Hepatocyte (in vitro differentiated cells): ENCODE data around the gene HPGD. TPM values are rescaled to one million over a fixed set of nuclear protein-coding genes. Genes with fewer than 3 reads are reported as not detected.

Experiments
- DNase-seq: peaks from one replicate; pipeline ENCODE4 v3.0.0-alpha.2; 2016; ENCODE audit warnings: low spot score
- H2AFZ ChIP-seq: fragments of 200-600 bp; sonication (generic); 2 replicates; pipeline ENCODE4 v1.6.0; 2016; ENCODE audit warnings: antibody characterized with exemption, mild to moderate bottlenecking
- H3K27ac ChIP-seq: fragments of 200-600 bp; sonication (generic); 2 replicates; pipeline ENCODE4 v1.5.1; 2016; ENCODE audit warnings: mild to moderate bottlenecking
- H3K27me3 ChIP-seq: fragments of 200-600 bp; sonication (generic); 2 replicates; pipeline ENCODE4 v1.6.1; 2016
- H3K36me3 ChIP-seq: fragments of 200-600 bp; sonication (generic); replicated peaks from 2 replicates; pipeline ENCODE4 v1.5.1; 2016; ENCODE audit warnings: low read depth; ENCODE audit not compliant: insufficient read depth
- H3K4me1 ChIP-seq: fragments of 200-600 bp; sonication (generic); 2 replicates; pipeline ENCODE4 v1.5.1; 2016; ENCODE audit warnings: mild to moderate bottlenecking, moderate library complexity; ENCODE audit not compliant: insufficient read depth
- H3K4me2 ChIP-seq: fragments of 200-600 bp; sonication (generic); 2 replicates; pipeline ENCODE4 v1.6.0; 2016
- H3K4me3 ChIP-seq: fragments of 200-600 bp; sonication (generic); 2 replicates; pipeline ENCODE4 v1.5.1; 2016; ENCODE audit warnings: mild to moderate bottlenecking
- H3K79me2 ChIP-seq: fragments of 200-600 bp; sonication (generic); 2 replicates; pipeline ENCODE4 v1.6.0; 2017; ENCODE audit warnings: mild to moderate bottlenecking
- H3K9me2 ChIP-seq: fragments of 200-600 bp; sonication (generic); replicated peaks from 2 replicates; pipeline ENCODE4 v1.6.0; 2017; ENCODE audit warnings: mild to moderate bottlenecking; ENCODE audit not compliant: insufficient read depth
- H3K9me3 ChIP-seq: fragments of 200-600 bp; sonication (generic); 2 replicates; pipeline ENCODE4 v1.5.1; 2016; ENCODE audit warnings: low read depth, mild to moderate bottlenecking
- H4K20me1 ChIP-seq: fragments of 200-600 bp; sonication (generic); 2 replicates; pipeline ENCODE4 v1.6.0; 2016; ENCODE audit warnings: mild to moderate bottlenecking; ENCODE audit not compliant: insufficient read depth, poor library complexity, severe bottlenecking
- CTCF ChIP-seq: fragments of 200-600 bp; sonication (generic); IDR thresholded peaks from 2 replicates; pipeline ENCODE4 v1.5.1; 2016; ENCODE audit warnings: antibody characterized with exemption, mild to moderate bottlenecking; ENCODE audit not compliant: poor library complexity
- EZH2 ChIP-seq: fragments of 200-600 bp; sonication (generic); IDR thresholded peaks from 2 replicates; pipeline ENCODE4 v1.6.1; 2016; ENCODE audit warnings: antibody characterized with exemption, mild to moderate bottlenecking, borderline replicate concordance
- EZH2phosphoT487 ChIP-seq: fragments of 200-600 bp; sonication (generic); IDR thresholded peaks from one replicate; pipeline ENCODE4 v1.6.1; 2018; ENCODE audit warnings: antibody characterized with exemption, mild to moderate bottlenecking, low read depth, moderate library complexity; ENCODE audit not compliant: unreplicated experiment, severe bottlenecking
- WGBS: methylation state at CpG from one replicate; pipeline ENCODE4 v1.1.6; 2016; ENCODE audit warnings: low lambda C conversion rate; ENCODE audit errors: missing lambda C conversion rate; 5-methylcytosine and 5-hydroxymethylcytosine counted together
- polyA plus RNA-seq: library from polyadenylated mRNA; unstranded; fragments of >200 nt; fragmentation: Nextera tagmentation; extraction: Ambion mirVana; gene quantifications from 2 replicates; pipeline ENCODE4 v1.2.1, GENCODE V29; 2016
- total RNA-seq: library from RNA; depleted of rRNA; stranded (reverse); fragments of >200 nt; gene quantifications from 2 replicates; pipeline ENCODE4 v1.2.3, GENCODE V29; 2014

Gene HPGD
- total and polyA plus RNA-seq, 2 experiments from 2014 or later = 76.9 to 129 TPM

- Histone ChIP-seq H3K4me2 (no peak overlapping the region), H4K20me1 (no peaks in the 10 kb centered on the region), H2AFZ (no peak overlapping the region), H3K79me2 (no peaks in the 10 kb centered on the region), H3K36me3 (no peaks in the 10 kb centered on the region), H3K27ac (no peak overlapping the region), H3K9me2 (no peaks in the 10 kb centered on the region), H3K4me3 (no peak overlapping the region), H3K4me1 (peaks cover 32% of the 10 kb centered on the region), H3K27me3 (no peaks in the 10 kb centered on the region), H3K9me3 (no peaks in the 10 kb centered on the region)
- 58% methylated on average over 6 of the region's 6 CpGs for WGBS
- DNase-seq = no peak
- TF ChIP-seq CTCF = no peak
- TF ChIP-seq EZH2 = no peak
- no peak for TF ChIP-seq EZH2phosphoT487
Measured at GRCh38 chr4:174454815-174455473, 67.3 kb downstream of the HPGD start.

- Histone ChIP-seq H3K4me2 (peak overlapping the region; percentile 35), H3K36me3 (no peaks in the 10 kb centered on the region), H3K9me2 (no peaks in the 10 kb centered on the region), H4K20me1 (no peaks in the 10 kb centered on the region), H3K9me3 (no peaks in the 10 kb centered on the region), H2AFZ (no peak overlapping the region), H3K27me3 (no peaks in the 10 kb centered on the region), H3K4me1 (peaks cover 35% of the 10 kb centered on the region), H3K79me2 (no peaks in the 10 kb centered on the region), H3K27ac (peak overlapping the region; percentile 42), H3K4me3 (no peak overlapping the region)
- DNase-seq = no peak
- whole genome bisulfite sequencing = 22% methylated on average over 2 of the region's 2 CpGs
- no peak for TF ChIP-seq CTCF
- no peak for TF ChIP-seq EZH2
- no peak for TF ChIP-seq EZH2phosphoT487
Measured at GRCh38 chr4:174451718-174452296, 70.5 kb downstream of the HPGD start.

- H4K20me1 ChIP-seq = no peaks in the 10 kb centered on the region
- no peaks in the 10 kb centered on the region for H3K9me2 ChIP-seq
- 94% methylated on average over 3 of the region's 3 CpGs for WGBS
- no peak for TF ChIP-seq EZH2phosphoT487
- TF ChIP-seq EZH2 = no peak
- no peak for TF ChIP-seq CTCF
- DNase-seq = no peak
- no peak overlapping the region for H2AFZ ChIP-seq
- H3K36me3 ChIP-seq = no peaks in the 10 kb centered on the region
- no peaks in the 10 kb centered on the region for H3K27me3 ChIP-seq
- H3K4me1 ChIP-seq = peaks cover 35% of the 10 kb centered on the region
- H3K27ac ChIP-seq = peak overlapping the region; percentile 57
- H3K9me3 ChIP-seq = no peaks in the 10 kb centered on the region
- no peaks in the 10 kb centered on the region for H3K79me2 ChIP-seq
- no peak overlapping the region for H3K4me3 ChIP-seq
- H3K4me2 ChIP-seq = peak overlapping the region; percentile 30
Measured at GRCh38 chr4:174450786-174451125, 71.5 kb downstream of the HPGD start.
